OCI-LY1 (cell line): Measurements from ENCODE around the gene OR9I1.

Source experiments
- H2AFZ ChIP-seq: fragments of 200-600 bp; sonication (generic), shearing (Covaris generic); 2 replicates; pipeline ENCODE4 v1.6.0; 2014; ENCODE audit warnings: antibody characterized with exemption, mild to moderate bottlenecking, low read length
- H3F3A ChIP-seq: fragments of 200-600 bp; sonication (generic), shearing (Covaris generic); 2 replicates; pipeline ENCODE4 v1.6.0; 2014; ENCODE audit warnings: mild to moderate bottlenecking, antibody characterized with exemption, low read length, moderate library complexity; ENCODE audit not compliant: insufficient read depth
- H3K27ac ChIP-seq: fragments of 200-600 bp; sonication (generic); 2 replicates; pipeline ENCODE4 v1.5.1; 2014; ENCODE audit warnings: low read length, mixed run types, mild to moderate bottlenecking, low read depth; ENCODE audit not compliant: poor library complexity, severe bottlenecking
- H3K27me3 ChIP-seq: fragments of 200-600 bp; sonication (generic); 2 replicates; pipeline ENCODE4 v1.6.0; 2014; ENCODE audit warnings: antibody characterized with exemption, mild to moderate bottlenecking, low read length, moderate library complexity; ENCODE audit not compliant: insufficient read depth
- H3K36me3 ChIP-seq: fragments of 200-600 bp; sonication (generic); 2 replicates; pipeline ENCODE4 v1.6.1; 2014; ENCODE audit warnings: mild to moderate bottlenecking, antibody characterized with exemption, low read length, moderate library complexity, mixed read lengths; ENCODE audit not compliant: insufficient read depth
- H3K4me1 ChIP-seq: fragments of 200-600 bp; sonication (generic); 2 replicates; pipeline ENCODE4 v1.5.1; 2014; ENCODE audit warnings: mild to moderate bottlenecking, low read length, moderate library complexity; ENCODE audit not compliant: insufficient read depth, severe bottlenecking
- H3K4me2 ChIP-seq: fragments of 200-600 bp; sonication (generic), shearing (Covaris generic); 2 replicates; pipeline ENCODE4 v1.6.1; 2014; ENCODE audit warnings: low read length
- H3K4me3 ChIP-seq: fragments of 200-600 bp; sonication (generic); 2 replicates; pipeline ENCODE4 v1.5.1; 2014; ENCODE audit warnings: low read length, low read depth, mild to moderate bottlenecking, mixed read lengths; ENCODE audit not compliant: poor library complexity, severe bottlenecking
- H3K79me2 ChIP-seq: fragments of 200-600 bp; shearing (Covaris generic); 2 replicates; pipeline ENCODE4 v1.6.1; 2016; ENCODE audit warnings: mixed run types, low read length, mixed read lengths; ENCODE audit not compliant: insufficient read depth
- H3K9ac ChIP-seq: fragments of 200-600 bp; sonication (generic), shearing (Covaris generic); 2 replicates; pipeline ENCODE4 v1.6.1; 2014; ENCODE audit warnings: mild to moderate bottlenecking, low read length, mixed read lengths
- H3K9me2 ChIP-seq: fragments of 200-600 bp; sonication (generic), shearing (Covaris generic); 2 replicates; pipeline ENCODE4 v1.6.1; 2014; ENCODE audit warnings: low read depth, mild to moderate bottlenecking, low read length, mixed read lengths
- H3K9me3 ChIP-seq: fragments of 200-600 bp; shearing (Covaris generic); 2 replicates; pipeline ENCODE4 v1.6.1; 2014; ENCODE audit warnings: low read length, mixed read lengths
- H4K20me1 ChIP-seq: fragments of 200-600 bp; sonication (generic), shearing (Covaris generic); 2 replicates; pipeline ENCODE4 v1.6.0; 2016; ENCODE audit warnings: mild to moderate bottlenecking, low read length; ENCODE audit not compliant: insufficient read depth
- EZH2 ChIP-seq: fragments of 200-600 bp; sonication (generic), shearing (Covaris generic); IDR thresholded peaks from 2 replicates; pipeline ENCODE4 v1.8.0; 2017; ENCODE audit warnings: borderline replicate concordance, mixed run types, mild to moderate bottlenecking, antibody characterized with exemption, low read length, moderate library complexity, mixed read lengths
- TF ChIP-seq, protein P1 (sequence below): fragments of 200-600 bp; sonication (generic), shearing (Covaris generic); IDR thresholded peaks from 2 replicates; pipeline ENCODE4 v1.5.1; 2017; ENCODE audit warnings: mild to moderate bottlenecking, antibody characterized with exemption, low read length, moderate library complexity, mixed read lengths

OR9I1 gene

DNA sequence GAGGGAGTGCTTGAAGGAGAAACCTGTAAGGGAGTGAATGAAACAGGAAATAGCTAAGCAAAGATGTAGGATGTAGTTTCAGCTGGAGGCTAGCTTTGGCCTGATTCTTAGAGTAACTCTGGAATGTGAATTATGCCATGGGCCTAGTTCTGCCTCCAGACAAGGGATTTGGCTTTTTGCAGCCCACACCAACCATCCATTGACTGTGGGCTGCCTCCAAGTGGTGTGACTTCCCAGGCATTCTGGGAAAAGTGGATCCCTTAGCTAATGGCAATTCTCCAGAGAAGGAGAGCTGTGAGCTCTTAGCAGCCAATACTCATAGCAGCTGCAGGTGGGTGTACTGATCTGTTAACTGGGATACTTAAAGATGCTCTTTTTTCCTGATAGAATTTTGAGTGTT is 2.0 kb upstream of the OR9I1 start:
- Histone ChIP-seq H3K9ac (no peak overlapping the region), H3F3A (no peaks in the 10 kb centered on the region)

DNA sequence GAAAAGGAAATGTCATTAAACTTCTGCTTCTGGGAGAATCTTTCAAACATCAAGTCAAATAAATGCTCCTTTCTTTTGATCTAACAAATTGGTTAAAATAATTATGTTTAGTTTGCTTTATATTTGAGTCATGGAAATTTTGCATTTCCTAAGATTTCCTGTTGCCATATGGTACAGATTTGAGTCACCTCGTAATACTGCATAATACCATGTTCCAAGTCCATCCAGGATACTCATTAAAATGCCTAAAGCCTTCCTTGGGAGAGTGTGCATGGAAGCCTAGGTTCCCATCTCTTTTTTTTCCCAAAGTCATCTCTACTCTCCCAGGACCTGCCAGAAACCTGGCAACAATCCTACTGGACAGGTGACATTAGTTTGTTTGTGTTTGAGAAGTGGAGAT is 4.2 kb downstream of the OR9I1 start:
- no peak overlapping the region for H3K4me3 ChIP-seq
- no peaks in the 10 kb centered on the region for H3K4me1 ChIP-seq
- no peaks in the 10 kb centered on the region for H3K36me3 ChIP-seq
- H3K9ac ChIP-seq = no peak overlapping the region
- H2AFZ ChIP-seq = no peak overlapping the region
- no peak overlapping the region for H3K4me2 ChIP-seq
- no peaks in the 10 kb centered on the region for H3K27me3 ChIP-seq
- H3K79me2 ChIP-seq = no peaks in the 10 kb centered on the region
- no peaks in the 10 kb centered on the region for H3F3A ChIP-seq
- no peaks in the 10 kb centered on the region for H3K9me3 ChIP-seq
- no peak overlapping the region for H3K27ac ChIP-seq
- TF ChIP-seq, protein P1, sequence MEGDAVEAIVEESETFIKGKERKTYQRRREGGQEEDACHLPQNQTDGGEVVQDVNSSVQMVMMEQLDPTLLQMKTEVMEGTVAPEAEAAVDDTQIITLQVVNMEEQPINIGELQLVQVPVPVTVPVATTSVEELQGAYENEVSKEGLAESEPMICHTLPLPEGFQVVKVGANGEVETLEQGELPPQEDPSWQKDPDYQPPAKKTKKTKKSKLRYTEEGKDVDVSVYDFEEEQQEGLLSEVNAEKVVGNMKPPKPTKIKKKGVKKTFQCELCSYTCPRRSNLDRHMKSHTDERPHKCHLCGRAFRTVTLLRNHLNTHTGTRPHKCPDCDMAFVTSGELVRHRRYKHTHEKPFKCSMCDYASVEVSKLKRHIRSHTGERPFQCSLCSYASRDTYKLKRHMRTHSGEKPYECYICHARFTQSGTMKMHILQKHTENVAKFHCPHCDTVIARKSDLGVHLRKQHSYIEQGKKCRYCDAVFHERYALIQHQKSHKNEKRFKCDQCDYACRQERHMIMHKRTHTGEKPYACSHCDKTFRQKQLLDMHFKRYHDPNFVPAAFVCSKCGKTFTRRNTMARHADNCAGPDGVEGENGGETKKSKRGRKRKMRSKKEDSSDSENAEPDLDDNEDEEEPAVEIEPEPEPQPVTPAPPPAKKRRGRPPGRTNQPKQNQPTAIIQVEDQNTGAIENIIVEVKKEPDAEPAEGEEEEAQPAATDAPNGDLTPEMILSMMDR = no peak
- no peak for TF ChIP-seq EZH2
- H4K20me1 ChIP-seq = no peaks in the 10 kb centered on the region
- H3K9me2 ChIP-seq = no peaks in the 10 kb centered on the region

More for the DNA sequence above, 2.0 kb upstream of the OR9I1 start:
- H3K9me3 ChIP-seq = no peaks in the 10 kb centered on the region
- H2AFZ ChIP-seq = no peak overlapping the region
- no peaks in the 10 kb centered on the region for H3K27me3 ChIP-seq
- H3K27ac ChIP-seq = no peak overlapping the region
- H3K4me1 ChIP-seq = no peaks in the 10 kb centered on the region
- H3K4me3 ChIP-seq = no peak overlapping the region
- H3K79me2 ChIP-seq = no peaks in the 10 kb centered on the region
- no peaks in the 10 kb centered on the region for H4K20me1 ChIP-seq
- no peak for TF ChIP-seq EZH2
- TF ChIP-seq, protein P1 = no peak
- H3K4me2 ChIP-seq = no peak overlapping the region
- H3K36me3 ChIP-seq = no peaks in the 10 kb centered on the region
- H3K9me2 ChIP-seq = no peaks in the 10 kb centered on the region

DNA sequence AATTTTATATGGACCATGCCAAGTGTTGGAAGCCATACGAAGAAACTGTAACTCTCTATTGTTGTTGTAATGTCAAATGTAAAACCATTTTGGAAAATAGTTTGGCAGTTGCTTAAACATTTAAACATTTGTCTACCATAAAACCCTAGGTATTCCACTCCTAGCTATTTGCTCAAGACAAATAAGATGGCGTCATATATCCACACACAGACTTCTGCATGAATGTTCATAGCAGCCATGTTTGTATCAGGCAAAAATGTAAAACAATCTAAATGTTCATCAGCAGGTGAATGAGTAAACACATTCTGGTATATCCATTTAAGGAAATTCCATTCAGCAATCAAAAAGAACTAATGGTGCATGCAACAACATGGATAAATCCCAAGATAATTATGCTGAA is 27.9 kb downstream of the OR9I1 start:
- Histone ChIP-seq H3K9ac (no peak overlapping the region), H4K20me1 (no peaks in the 10 kb centered on the region), H3K27ac (no peak overlapping the region), H2AFZ (no peak overlapping the region), H3K9me2 (no peaks in the 10 kb centered on the region), H3K4me1 (no peaks in the 10 kb centered on the region), H3K4me3 (no peak overlapping the region), H3K79me2 (no peaks in the 10 kb centered on the region), H3K9me3 (no peaks in the 10 kb centered on the region), H3K4me2 (no peak overlapping the region), H3K27me3 (no peaks in the 10 kb centered on the region), H3K36me3 (no peaks in the 10 kb centered on the region), H3F3A (no peaks in the 10 kb centered on the region)
- no peak for TF ChIP-seq EZH2
- TF ChIP-seq, protein P1 = no peak
